ENCODE results near the gene MICALL2. TPM values are rescaled to one million over a fixed set of nuclear protein-coding genes. Genes with fewer than 3 reads are reported as not detected.

MICALL2 gene
- total RNA-seq, 6 donors from 2014 or later: 17.8 to 67.1 (median 42.4) TPM

GRCh38 chr7:1385809-1386622, 73.3 kb downstream of the MICALL2 start:
- H3K4me3 ChIP-seq: no peak overlapping the region
- H3K36me3 ChIP-seq: no peaks in the 10 kb centered on the region
- peak in 1 of 2 donors; percentile 7 for ATAC-seq (ENCODE audit: low FRiP score in 2 of 2)
- no peak for DNase-seq
- peaks cover 0 to 26% (median 5%) of the 10 kb centered on the region in 4 donors for H3K27me3 ChIP-seq
- H3K4me1 ChIP-seq: no peaks in the 10 kb centered on the region
- H3K27ac ChIP-seq: no peak overlapping the region
- H3K9me3 ChIP-seq: no peaks in the 10 kb centered on the region
- TF ChIP-seq EP300 (IDR thresholded peaks at IDR 0.05): no peak
- TF ChIP-seq POLR2AphosphoS5 (IDR thresholded peaks at IDR 0.05): no peak
- no peak for TF ChIP-seq POLR2A (IDR thresholded peaks at IDR 0.05)
- no peak for TF ChIP-seq CTCF (IDR thresholded peaks at IDR 0.05)
- 49 to 85% methylated on average over 5 to 26 of the region's 38 CpGs for WGBS, 2 donors

GRCh38 chr7:1385086-1385808, 74.0 kb downstream of the MICALL2 start:
- Histone ChIP-seq H3K4me3 (no peak overlapping the region), H3K9me3 (no peaks in the 10 kb centered on the region), H3K27me3 (peaks cover 0 to 26% (median 5%) of the 10 kb centered on the region in 4 donors), H3K36me3 (no peaks in the 10 kb centered on the region), H3K4me1 (no peaks in the 10 kb centered on the region), H3K27ac (no peak overlapping the region)
- DNase-seq (no peak), ATAC-seq (ENCODE audit: low FRiP score in 2 of 2) (no peak)
- 53 to 56% methylated on average over 3 to 18 of the region's 23 CpGs for WGBS, 2 donors
- TF ChIP-seq POLR2A (IDR thresholded peaks at IDR 0.05): no peak
- TF ChIP-seq POLR2AphosphoS5 (IDR thresholded peaks at IDR 0.05): no peak
- TF ChIP-seq CTCF (IDR thresholded peaks at IDR 0.05): no peak
- no peak for TF ChIP-seq EP300 (IDR thresholded peaks at IDR 0.05)

Other genes with a start within 250 kb of the MICALL2 start
- gene UNCX, start 226.6 kb downstream of the MICALL2 start, total RNA-seq: not detected
- 100 to 1,000 TPM in 2 of 6 donors, 10 to 100 TPM in 4; 38.6 to 215 (median 72.3) TPM for gene INTS1, start 44.9 kb upstream of the MICALL2 start, total RNA-seq
- 100 to 1,000 TPM in 1 of 6 donors, 10 to 100 TPM in 5; 48.0 to 117 (median 77.9) TPM for gene MAFK, start 71.2 kb upstream of the MICALL2 start, total RNA-seq
- gene TMEM184A, start 96.7 kb upstream of the MICALL2 start, total RNA-seq: 10 to 100 TPM in 3 of 6 donors, 1 to 10 TPM in 3; 5.0 to 11.7 (median 10.4) TPM
- 10 to 100 TPM; 19.0 to 53.1 (median 21.6) TPM for gene PSMG3, start 110.6 kb upstream of the MICALL2 start, total RNA-seq
- gene ELFN1, start 210.8 kb upstream of the MICALL2 start, total RNA-seq: 1 to 10 TPM in 2 of 6 donors, under 1 TPM in 3, not detected in 1; 0.11 to 3.0 (median 0.30) TPM

Data from upper lobe of left lung (tissue), 6 donors.